CD14-positive monocyte (primary cell): Measurements from ENCODE around the gene COL4A1. TPM values are rescaled to one million over a fixed set of nuclear protein-coding genes. Genes with fewer than 3 reads are reported as not detected.

ENCODE experiments used
- DNase-seq, 3 donors: peaks; one replicate each; pipeline ENCODE4 v3.0.0-alpha.2; 2011 to 2022
- H2AFZ ChIP-seq: 2 replicates; pipeline ENCODE4 v1.6.0; 2012; ENCODE audit warnings: mild to moderate bottlenecking, low read depth, low read length, inconsistent platforms; ENCODE audit not compliant: insufficient read depth, poor library complexity, severe bottlenecking
- H3K27ac ChIP-seq, 2 donors: 1 replicate in 1 of 2; 2 replicates in 1 of 2; pipeline ENCODE4 v1.5.1; 2012 to 2013; ENCODE audit warnings: low read length in 2 of 2, control low read depth in 1 of 2, inconsistent platforms in 1 of 2, low read depth in 1 of 2, mild to moderate bottlenecking in 1 of 2
- H3K27me3 ChIP-seq, 2 donors: one replicate each; pipeline versions ENCODE4 v1.6.0 to v1.6.1; 2011 to 2013; ENCODE audit warnings: low read length in 2 of 2; ENCODE audit not compliant: control insufficient read depth in 2 of 2, insufficient read depth in 2 of 2
- H3K36me3 ChIP-seq, 2 donors: replicated peaks in 1 of 2; 1 replicate in 1 of 2; 2 replicates in 1 of 2; pipeline versions ENCODE4 v1.5.1 to v1.6.1; 2012 to 2013; ENCODE audit warnings: low read length in 2 of 2, control low read depth in 1 of 2, inconsistent platforms in 1 of 2, mild to moderate bottlenecking in 1 of 2; ENCODE audit not compliant: insufficient read depth in 2 of 2, control insufficient read depth in 1 of 2
- H3K4me1 ChIP-seq, 2 donors: 1 replicate in 1 of 2; 2 replicates in 1 of 2; pipeline versions ENCODE4 v1.5.1 to v1.6.1; 2012 to 2013; ENCODE audit warnings: low read length in 2 of 2, control low read depth in 1 of 2, inconsistent platforms in 1 of 2, mild to moderate bottlenecking in 1 of 2, moderate library complexity in 1 of 2; ENCODE audit not compliant: insufficient read depth in 2 of 2, control insufficient read depth in 1 of 2
- H3K4me2 ChIP-seq: replicated peaks from 2 replicates; pipeline ENCODE3; 2012; ENCODE audit warnings: low read length, moderate library complexity, mild to moderate bottlenecking; ENCODE audit not compliant: poor library complexity, severe bottlenecking; ENCODE audit errors: extremely low read depth
- H3K4me3 ChIP-seq, 3 experiments: fragments of 200-600 bp in 1 of 3; sonication (generic) in 1 of 3; replicated peaks in 1 of 3; 1 replicate in 2 of 3; 2 replicates in 1 of 3; pipeline ENCODE4 v1.5.1; 2011 to 2013; ENCODE audit warnings: low read length in 3 of 3, mild to moderate bottlenecking in 3 of 3, control low read depth in 2 of 3, low read depth in 2 of 3, inconsistent platforms in 1 of 3, moderate library complexity in 1 of 3
- H3K79me2 ChIP-seq: 2 replicates; pipeline ENCODE4 v1.6.0; 2012; ENCODE audit warnings: mild to moderate bottlenecking, control low read depth, inconsistent platforms, low read length, moderate library complexity; ENCODE audit not compliant: insufficient read depth
- H3K9ac ChIP-seq: 2 replicates; pipeline ENCODE4 v1.6.0; 2017; ENCODE audit warnings: low read length, mild to moderate bottlenecking; ENCODE audit not compliant: insufficient read depth, poor library complexity, severe bottlenecking
- H3K9me3 ChIP-seq, 2 donors: replicated peaks in 1 of 2; 1 replicate in 1 of 2; 2 replicates in 1 of 2; pipeline versions ENCODE4 v1.5.1 to v1.6.1; 2012 to 2013; ENCODE audit warnings: low read length in 2 of 2, control low read depth in 1 of 2; ENCODE audit not compliant: control insufficient read depth in 1 of 2, insufficient read depth in 1 of 2
- H4K20me1 ChIP-seq: 2 replicates; pipeline ENCODE4 v1.6.0; 2012; ENCODE audit warnings: mild to moderate bottlenecking, low read length, control low read depth, moderate library complexity; ENCODE audit not compliant: insufficient read depth
- H3K27ac Mint-ChIP-seq, 7 donors: one replicate each; pipeline ENCODE4 v1.8.0; 2020; ENCODE audit warnings: mild to moderate bottlenecking in 7 of 7, mixed read lengths in 7 of 7, moderate library complexity in 6 of 7, inconsistent platforms in 2 of 7
- H3K27me3 Mint-ChIP-seq, 3 donors: one replicate each; pipeline ENCODE4 v1.8.0; 2021 to 2022; ENCODE audit warnings: low read depth in 3 of 3, mild to moderate bottlenecking in 3 of 3, mixed read lengths in 3 of 3, moderate library complexity in 3 of 3, inconsistent platforms in 1 of 3
- H3K36me3 Mint-ChIP-seq, 2 donors: one replicate each; pipeline ENCODE4 v1.8.0; 2020; ENCODE audit warnings: mixed read lengths in 2 of 2, inconsistent platforms in 1 of 2, mild to moderate bottlenecking in 1 of 2
- H3K4me1 Mint-ChIP-seq: one replicate; pipeline ENCODE4 v1.8.0; 2020; ENCODE audit warnings: mild to moderate bottlenecking, mixed read lengths
- H3K4me3 Mint-ChIP-seq, 2 donors: one replicate each; pipeline ENCODE4 v1.8.0; 2020; ENCODE audit warnings: mild to moderate bottlenecking in 2 of 2, mixed read lengths in 2 of 2, moderate library complexity in 1 of 2
- H3K9me3 Mint-ChIP-seq, 7 donors: one replicate each; pipeline ENCODE4 v1.8.0; 2020 to 2022; ENCODE audit warnings: mixed read lengths in 7 of 7, mild to moderate bottlenecking in 6 of 7, moderate library complexity in 6 of 7, inconsistent platforms in 2 of 7
- WGBS: methylation state at CpG from one replicate; pipeline ENCODE4 v1.1.5; 2013; ENCODE audit warnings: missing lambda C conversion rate; ENCODE audit not compliant: insufficient coverage; 5-methylcytosine and 5-hydroxymethylcytosine counted together
- intact Hi-C, 2 donors: fragments of 100-400 bp; cut with micrococcal nuclease; formaldehyde crosslinking; loops; one replicate each; pipeline versions ENCODE4 v1.15.0 to v1.15.1; 2023
- polyA plus RNA-seq, 3 donors: library from polyadenylated mRNA; depleted of rRNA in 1 of 3; unstranded in 2 of 3; stranded (reverse) in 1 of 3; fragments of 300-500 nt in 2 of 3; fragments of >200 nt in 1 of 3; fragmentation: Illumina TruSeq in 2 of 3; gene quantifications; 1 replicate in 2 of 3; 2 replicates in 1 of 3; pipeline ENCODE4 v1.2.3, GENCODE V29; 2012 to 2021
- TF ChIP-seq, protein P1 (sequence below): fragments of 200-600 bp; IDR thresholded peaks from one replicate; pipeline ENCODE4 v1.8.0; 2022; ENCODE audit warnings: antibody characterized with exemption, mild to moderate bottlenecking

The COL4A1 gene
- polyA plus RNA-seq, 3 donors = 0.16 to 0.25 TPM; not detected in 1

DNA sequence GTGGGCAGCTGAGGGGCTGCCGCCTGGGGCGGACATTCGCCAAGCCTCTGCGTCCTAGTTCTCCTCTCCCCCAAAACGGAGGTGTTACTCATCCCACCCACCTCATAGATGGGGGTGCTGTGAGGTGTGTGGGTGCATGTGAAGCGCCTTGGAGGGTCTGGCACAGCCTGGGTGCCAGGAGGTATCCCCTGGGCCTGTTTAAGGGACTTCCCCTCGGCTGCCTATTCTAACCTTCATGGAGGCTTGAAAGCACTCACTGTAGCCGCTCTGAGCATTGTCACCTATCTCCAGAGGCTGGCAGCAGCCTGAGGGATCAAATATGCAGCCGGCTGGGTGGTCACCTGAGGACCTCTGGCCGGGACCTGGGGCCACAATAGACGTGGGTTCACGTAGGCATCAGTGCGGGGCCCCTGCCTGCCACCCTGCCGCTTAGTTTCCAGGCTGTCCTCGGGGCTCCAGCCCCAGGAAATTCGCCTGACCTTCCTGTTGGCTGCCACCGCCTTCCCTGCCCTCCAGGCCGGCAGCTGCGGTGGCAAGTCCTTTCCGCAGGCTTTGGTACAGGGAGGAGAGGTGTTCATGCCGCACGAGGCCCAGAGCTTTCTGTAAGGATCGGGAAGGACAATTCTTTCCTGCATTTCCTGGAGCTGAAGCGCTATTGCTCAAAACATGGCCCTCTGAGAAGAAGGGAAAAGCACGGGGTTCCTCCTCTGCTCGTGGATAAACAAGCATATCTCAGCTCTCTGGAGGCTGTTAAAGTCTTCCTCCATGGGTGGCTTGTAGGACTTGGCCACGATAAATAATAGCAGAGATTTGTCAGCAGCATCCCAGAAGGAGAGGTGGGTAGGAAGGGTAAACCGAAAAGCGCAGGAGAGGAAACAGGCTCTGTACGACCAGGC lies 4.7 kb upstream of the COL4A1 start:
- Mint-ChIP-seq H3K27ac (no peak overlapping the region), H3K9me3 (peaks cover 0 to 5% (median 2%) of the 10 kb centered on the region in 7 donors), H3K4me1 (no peaks in the 10 kb centered on the region), H3K4me3 (peak overlapping the region in 1 of 2 donors; percentile 39), H3K27me3 (peaks cover 46 to 81% (median 58%) of the 10 kb centered on the region in 3 donors), H3K36me3 (no peaks in the 10 kb centered on the region)
- Histone ChIP-seq H3K27me3 (peaks cover 27 to 52% of the 10 kb centered on the region in 2 donors), H3K9ac (no peak overlapping the region), H3K79me2 (no peaks in the 10 kb centered on the region), H3K27ac (no peak overlapping the region), H3K9me3 (peaks cover 0 to 3% of the 10 kb centered on the region in 2 donors), H3K36me3 (no peaks in the 10 kb centered on the region), H2AFZ (no peak overlapping the region), H3K4me2 (no peak overlapping the region), H4K20me1 (no peaks in the 10 kb centered on the region), H3K4me1 (no peaks in the 10 kb centered on the region), H3K4me3 (no peak overlapping the region)
- DNase-seq = no peak
- intact Hi-C loops = no loop called here
- TF ChIP-seq, protein P1, sequence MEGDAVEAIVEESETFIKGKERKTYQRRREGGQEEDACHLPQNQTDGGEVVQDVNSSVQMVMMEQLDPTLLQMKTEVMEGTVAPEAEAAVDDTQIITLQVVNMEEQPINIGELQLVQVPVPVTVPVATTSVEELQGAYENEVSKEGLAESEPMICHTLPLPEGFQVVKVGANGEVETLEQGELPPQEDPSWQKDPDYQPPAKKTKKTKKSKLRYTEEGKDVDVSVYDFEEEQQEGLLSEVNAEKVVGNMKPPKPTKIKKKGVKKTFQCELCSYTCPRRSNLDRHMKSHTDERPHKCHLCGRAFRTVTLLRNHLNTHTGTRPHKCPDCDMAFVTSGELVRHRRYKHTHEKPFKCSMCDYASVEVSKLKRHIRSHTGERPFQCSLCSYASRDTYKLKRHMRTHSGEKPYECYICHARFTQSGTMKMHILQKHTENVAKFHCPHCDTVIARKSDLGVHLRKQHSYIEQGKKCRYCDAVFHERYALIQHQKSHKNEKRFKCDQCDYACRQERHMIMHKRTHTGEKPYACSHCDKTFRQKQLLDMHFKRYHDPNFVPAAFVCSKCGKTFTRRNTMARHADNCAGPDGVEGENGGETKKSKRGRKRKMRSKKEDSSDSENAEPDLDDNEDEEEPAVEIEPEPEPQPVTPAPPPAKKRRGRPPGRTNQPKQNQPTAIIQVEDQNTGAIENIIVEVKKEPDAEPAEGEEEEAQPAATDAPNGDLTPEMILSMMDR = no peak
- WGBS = 42% methylated on average over 21 of the region's 30 CpGs

DNA sequence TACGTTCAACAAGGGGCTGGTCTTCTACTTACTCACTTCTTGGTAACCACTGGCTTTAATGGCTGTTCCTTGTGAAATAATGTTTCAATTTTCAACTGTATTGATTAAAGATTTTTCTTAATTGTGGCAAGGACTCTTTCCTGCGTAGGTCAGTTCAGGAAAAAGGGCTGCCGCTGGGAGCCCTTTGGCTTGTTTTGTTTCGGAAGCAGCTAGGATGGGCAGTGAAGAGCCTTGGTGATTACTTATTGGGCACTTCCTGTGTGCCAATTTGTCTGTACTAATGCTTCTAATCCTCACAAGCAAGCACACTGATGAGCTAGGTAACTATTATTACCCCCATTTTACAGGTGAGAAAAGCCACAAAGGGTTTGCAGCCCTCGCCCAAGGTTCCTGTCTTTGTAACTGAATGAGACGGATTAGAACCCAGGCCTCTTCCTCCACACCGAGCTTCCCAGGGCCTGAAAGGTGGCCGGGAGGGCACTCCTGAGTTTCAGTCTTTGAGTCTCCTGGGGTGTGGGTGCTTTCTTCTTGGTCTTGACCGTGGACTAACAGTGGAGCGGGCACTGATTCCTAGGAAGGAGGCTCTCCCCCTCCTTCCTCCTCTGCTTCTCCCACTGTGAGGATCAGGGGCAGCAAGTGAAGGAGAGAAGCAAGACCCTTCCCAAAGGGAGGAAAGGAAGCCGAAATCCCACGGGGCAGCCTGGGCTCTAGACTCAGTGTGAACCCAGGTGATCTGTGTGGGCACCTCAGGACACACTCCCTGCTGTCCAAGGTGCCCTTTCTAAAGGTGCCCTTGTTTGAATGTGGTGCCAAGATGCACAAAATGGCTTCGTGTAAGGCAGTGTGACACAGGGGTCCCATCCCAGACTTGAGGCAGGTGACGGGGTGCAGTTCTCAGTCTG lies 3.8 kb upstream of the COL4A1 start:
- no peak overlapping the region for H3K27ac Mint-ChIP-seq
- peak overlapping the region in 1 of 2 donors; percentile 49 for H3K4me3 Mint-ChIP-seq
- Histone ChIP-seq H3K4me3 (no peak overlapping the region), H4K20me1 (no peaks in the 10 kb centered on the region), H3K4me2 (no peak overlapping the region), H3K79me2 (no peaks in the 10 kb centered on the region), H3K36me3 (no peaks in the 10 kb centered on the region), H3K27me3 (peaks cover 36 to 61% of the 10 kb centered on the region in 2 donors), H3K9ac (no peak overlapping the region), H2AFZ (no peak overlapping the region), H3K27ac (no peak overlapping the region), H3K4me1 (no peaks in the 10 kb centered on the region), H3K9me3 (peaks cover 0 to 3% of the 10 kb centered on the region in 2 donors)
- no peak for DNase-seq
- TF ChIP-seq, protein P1 = no peak
- H3K4me1 Mint-ChIP-seq = no peaks in the 10 kb centered on the region
- intact Hi-C loops = no loop called here
- H3K9me3 Mint-ChIP-seq = peaks cover 0 to 5% (median 2%) of the 10 kb centered on the region in 7 donors
- 50% methylated on average over 2 of the region's 14 CpGs for WGBS
- H3K27me3 Mint-ChIP-seq = peaks cover 53 to 85% (median 66%) of the 10 kb centered on the region in 3 donors
- no peaks in the 10 kb centered on the region for H3K36me3 Mint-ChIP-seq
